A549 (cell line): ENCODE data around the gene SLC11A2. TPM values are rescaled to one million over a fixed set of nuclear protein-coding genes. Genes with fewer than 3 reads are reported as not detected.

Source experiments
- ATAC-seq, 2 experiments: fragments of 200-7000 bp in 1 of 2; fragments of >200 bp in 1 of 2; cut with Nextera tagmentation in 1 of 2; cut with Tn5 transposase in 1 of 2; 3 replicates each; pipeline versions ENCODE4 v1.8.0 to v1.9.1; 2018 to 2020; ENCODE audit warnings: mild to moderate bottlenecking in 1 of 2, moderate library complexity in 1 of 2
- CTCF ChIA-PET: fragments of 300-600 bp; sonication (Branson Sonifier 250); formaldehyde crosslinking; extraction: SDS; loops from one replicate; lab custom pipeline; 2021; ENCODE audit warnings: antibody characterized with exemption, inconsistent platforms; lab: Yijun Ruan, JAX
- POLR2A ChIA-PET: fragments of 350-600 bp; formaldehyde crosslinking; extraction: SDS; loops from one replicate; lab custom pipeline; 2021; ENCODE audit warnings: antibody characterized with exemption, inconsistent platforms; lab: Yijun Ruan, JAX
- DNase-seq, 2 experiments: peaks; one replicate each; pipeline versions ENCODE4 v3.0.0 to v3.0.0-alpha.2; 2011 to 2016; ENCODE audit warnings: low read depth in 1 of 2, low spot score in 1 of 2
- FAIRE-seq: peaks from 2 replicates; lab custom pipeline; 2011; peaks lifted over from hg19 to GRCh38; lab: Jason Lieb, UNC
- H3K27ac ChIP-seq, 2 experiments: fragments of >200 bp; sonication (Bioruptor Twin); formaldehyde crosslinking; 3 replicates each; pipeline ENCODE4 v1.5.1; 2016 to 2017
- H3K4me1 ChIP-seq: fragments of >200 bp; sonication (Bioruptor Twin); formaldehyde crosslinking; 3 replicates; pipeline ENCODE4 v1.6.1; 2016
- H3K4me2 ChIP-seq: fragments of >200 bp; sonication (Bioruptor Twin); formaldehyde crosslinking; 3 replicates; pipeline ENCODE4 v1.6.1; 2016
- H3K4me3 ChIP-seq: fragments of >200 bp; sonication (Bioruptor Twin); formaldehyde crosslinking; 3 replicates; pipeline ENCODE4 v1.5.1; 2016
- H3K9me3 ChIP-seq: fragments of >200 bp; sonication (Bioruptor Twin); formaldehyde crosslinking; 3 replicates; pipeline ENCODE4 v1.6.1; 2016
- BHLHE40 ChIP-seq: IDR thresholded peaks from 2 replicates; pipeline ENCODE4 v1.6.1; 2012; ENCODE audit warnings: low read depth, low read length, inconsistent platforms
- CBX8 ChIP-seq: fragments of 200-600 bp; sonication (generic); IDR thresholded peaks from 2 replicates; pipeline ENCODE4 v1.6.1; 2016
- CHD4 ChIP-seq: fragments of 200-600 bp; sonication (generic); IDR thresholded peaks from 2 replicates; pipeline ENCODE4 v1.6.1; 2016; ENCODE audit warnings: antibody characterized with exemption, mild to moderate bottlenecking, borderline replicate concordance
- EHMT2 ChIP-seq: fragments of 200-600 bp; sonication (generic); IDR thresholded peaks from 2 replicates; pipeline ENCODE4 v1.6.1; 2016; ENCODE audit warnings: antibody characterized with exemption, low read depth, mild to moderate bottlenecking, moderate library complexity
- FOSL2 ChIP-seq, 2 experiments: fragments of 450-650 bp in 1 of 2; fragments of >200 bp in 1 of 2; sonication (Bioruptor Twin) in 1 of 2; formaldehyde crosslinking; IDR thresholded peaks; 2 replicates each; pipeline versions ENCODE4 v1.5.0 to v1.6.1; 2016 to 2020; ENCODE audit warnings: mild to moderate bottlenecking in 1 of 2, moderate library complexity in 1 of 2
- HOXB5 ChIP-seq: fragments of 250-450 bp; sonication (Bioruptor Pico); IDR thresholded peaks from 2 replicates; pipeline ENCODE4 v1.5.0; 2020; ENCODE audit warnings: mild to moderate bottlenecking, moderate library complexity
- MAFK ChIP-seq: fragments of 450-650 bp; IDR thresholded peaks from 2 replicates; pipeline ENCODE4 v1.6.1; 2014; ENCODE audit not compliant: partially characterized antibody
- MAZ ChIP-seq: fragments of 150-350 bp; IDR thresholded peaks from 2 replicates; pipeline ENCODE4 v1.6.1; 2014; ENCODE audit warnings: antibody characterized with exemption, low read depth, low read length, borderline replicate concordance
- MYC ChIP-seq: IDR thresholded peaks from 2 replicates; pipeline ENCODE4 v1.6.1; 2012; ENCODE audit warnings: mild to moderate bottlenecking, inconsistent platforms, low read length, improper control_type of control experiment, borderline replicate concordance
- NR3C1 ChIP-seq: fragments of >200 bp; sonication (Bioruptor Twin); formaldehyde crosslinking; IDR thresholded peaks from 3 replicates; pipeline ENCODE4 v1.6.1; 2017
- RAD21 ChIP-seq, 2 experiments: fragments of >200 bp in 1 of 2; sonication (Bioruptor Twin) in 1 of 2; formaldehyde crosslinking in 1 of 2; IDR thresholded peaks in 1 of 2; conservative IDR thresholded peaks in 1 of 2; 2 replicates in 1 of 2; 3 replicates in 1 of 2; pipeline ENCODE4 v1.6.1; 2012 to 2018; ENCODE audit warnings: inconsistent platforms in 1 of 2
- RARB ChIP-seq: fragments of 250-450 bp; sonication (Bioruptor Pico); IDR thresholded peaks from 2 replicates; pipeline ENCODE4 v1.8.0; 2021; ENCODE audit warnings: mild to moderate bottlenecking, moderate library complexity
- RCOR1 ChIP-seq: fragments of 150-350 bp; IDR thresholded peaks from 2 replicates; pipeline ENCODE4 v1.6.1; 2014; ENCODE audit warnings: antibody characterized with exemption, low read length, low read depth
- TP53 ChIP-seq: fragments of 250-450 bp; sonication (Bioruptor Pico); IDR thresholded peaks from 2 replicates; pipeline ENCODE4 v1.5.0; 2021; ENCODE audit warnings: mild to moderate bottlenecking, moderate library complexity
- WGBS: methylation state at CpG from one replicate; pipeline ENCODE4 v1.1.6; 2017; ENCODE audit errors: missing lambda C conversion rate; 5-methylcytosine and 5-hydroxymethylcytosine counted together
- polyA plus RNA-seq, 4 experiments: library from polyadenylated mRNA; depleted of rRNA in 3 of 4; stranded (reverse); fragments of >200 nt; fragmentation: RNase III in 1 of 4; extraction: RNeasy Plus Mini Kit Qiagen cat#74134 plus additional on column Dnase treatment in 1 of 4; gene quantifications; 2 replicates in 3 of 4; 3 replicates in 1 of 4; pipeline ENCODE4 v1.2.3, GENCODE V29; 2011 to 2017
- TF ChIP-seq, protein P1 (sequence below): IDR thresholded peaks from 2 replicates; pipeline ENCODE4 v1.6.1; 2012
- TF ChIP-seq, protein P2 (sequence below): IDR thresholded peaks from 2 replicates; pipeline ENCODE4 v1.6.1; 2012; ENCODE audit warnings: low read depth, borderline replicate concordance
- TF ChIP-seq, protein P3 (sequence below): fragments of 450-650 bp; IDR thresholded peaks from 2 replicates; pipeline ENCODE4 v1.6.1; 2014; ENCODE audit warnings: antibody characterized with exemption
- TF ChIP-seq, protein P4 (sequence below): fragments of 250-450 bp; sonication (Bioruptor Pico); IDR thresholded peaks from 2 replicates; pipeline ENCODE4 v1.5.0; 2020; ENCODE audit warnings: low read depth, mild to moderate bottlenecking, moderate library complexity
- TF ChIP-seq, protein P5 (sequence below): fragments of >200 bp; sonication (Bioruptor Twin); formaldehyde crosslinking; IDR thresholded peaks from 3 replicates; pipeline ENCODE4 v1.6.1; 2016
- TF ChIP-seq, protein P6 (sequence below): fragments of 200-600 bp; sonication (generic); IDR thresholded peaks from 2 replicates; pipeline ENCODE4 v1.6.1; 2016; ENCODE audit warnings: antibody characterized with exemption, mild to moderate bottlenecking, moderate library complexity
- TF ChIP-seq, protein P7 (sequence below): IDR thresholded peaks from 2 replicates; pipeline ENCODE4 v1.6.1; 2012

The SLC11A2 gene
- polyA plus RNA-seq, 2 of the 4 experiments (the other 2 are of a cell fraction): 30.8 to 80.7 TPM

DNA sequence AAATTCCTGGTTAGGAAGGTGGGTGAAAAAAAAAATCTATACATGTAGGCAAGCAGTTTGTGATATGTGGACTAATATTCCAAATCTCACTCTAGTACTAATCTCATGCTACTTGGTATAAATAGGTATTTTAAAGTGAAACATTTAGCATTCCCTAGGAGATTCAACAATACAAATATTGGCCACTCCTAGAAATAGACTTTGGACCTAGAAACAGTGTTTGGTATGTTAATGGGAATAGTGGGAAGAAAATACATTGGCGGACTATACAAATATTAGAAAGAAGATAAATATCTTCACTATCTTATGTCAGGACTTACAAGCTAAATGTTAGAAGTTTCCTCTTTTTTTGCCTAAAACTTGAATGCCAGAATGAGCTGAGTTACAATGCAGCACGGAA, 45.6 kb downstream of the SLC11A2 start:
- CTCF ChIA-PET: interaction anchor here (1.2 to 1.4 kb wide), 2 partner anchors 41 to 215 kb away, joined by 3 read pairs; no protein-coding TSS in a partner anchor
- POLR2A ChIA-PET: no interaction called here
- peak in 1 of 2 experiments; percentile 44; a peak in 2 of 6 replicates for ATAC-seq

DNA sequence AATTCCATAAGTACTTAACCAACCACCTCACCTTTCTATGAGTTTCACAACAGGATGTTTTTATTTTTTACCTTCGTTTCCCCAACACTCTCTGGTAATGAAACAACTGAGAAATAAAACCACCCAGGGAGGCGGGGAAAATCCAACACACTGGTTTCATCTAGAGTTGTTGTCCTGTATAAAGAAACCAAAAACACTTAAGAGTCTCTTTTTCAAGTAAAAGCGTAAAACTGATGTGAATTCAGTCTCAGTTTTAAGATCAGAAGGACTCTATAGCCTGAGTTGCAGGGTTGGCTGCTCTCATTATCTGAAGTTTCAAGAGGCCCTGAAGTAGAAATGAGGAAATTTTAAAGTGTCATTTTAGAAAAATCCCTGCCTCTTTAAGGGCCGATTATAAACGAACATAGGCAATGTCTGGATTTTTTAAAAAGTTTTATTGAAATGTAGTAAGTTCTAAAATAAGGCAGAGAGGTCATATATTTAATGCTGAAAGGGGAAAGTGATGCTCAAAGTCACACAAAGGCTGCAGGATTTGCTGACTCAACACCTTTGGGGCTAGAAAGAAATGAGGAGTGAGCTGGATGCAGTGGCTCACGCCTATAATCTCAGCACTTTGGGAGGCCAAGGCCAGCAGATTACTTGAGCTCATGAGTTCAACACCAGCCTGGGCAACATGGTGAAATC, 46.7 kb downstream of the SLC11A2 start:
- ATAC-seq: no peak
- no peak for FAIRE-seq
- DNase-seq: no peak
- H3K4me2 ChIP-seq: no peak overlapping the region
- H3K4me1 ChIP-seq: no peaks in the 10 kb centered on the region; the same call in 2 of the 3 replicates
- ChIA-PET POLR2A (no interaction called here), CTCF (interaction anchor here (0.8 to 1.4 kb wide), 3 partner anchors 42 to 214 kb away, joined by 3 to 6 read pairs (median 4); no protein-coding TSS in a partner anchor)
- no peak overlapping the region for H3K27ac ChIP-seq
- WGBS: 68% methylated on average over 6 of the region's 6 CpGs
- no peaks in the 10 kb centered on the region for H3K9me3 ChIP-seq
- H3K4me3 ChIP-seq: no peak overlapping the region
- TF ChIP-seq, protein P1, sequence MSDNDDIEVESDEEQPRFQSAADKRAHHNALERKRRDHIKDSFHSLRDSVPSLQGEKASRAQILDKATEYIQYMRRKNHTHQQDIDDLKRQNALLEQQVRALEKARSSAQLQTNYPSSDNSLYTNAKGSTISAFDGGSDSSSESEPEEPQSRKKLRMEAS: no peak
- peak; percentile 96 for TF ChIP-seq MAFK

More for the DNA sequence above, 45.6 kb downstream of the SLC11A2 start:
- Histone ChIP-seq H3K4me3 (no peak overlapping the region), H3K27ac (no peak overlapping the region)
- 79% methylated on average over 2 of the region's 2 CpGs for WGBS
- peak in 1 of 2 experiments; percentile 18 for DNase-seq
- FAIRE-seq: no peak
- no peak for TF ChIP-seq BHLHE40
- no peak for TF ChIP-seq CHD4
- no peak for TF ChIP-seq CBX8
- no peak for TF ChIP-seq EHMT2
- TF ChIP-seq, protein P2, sequence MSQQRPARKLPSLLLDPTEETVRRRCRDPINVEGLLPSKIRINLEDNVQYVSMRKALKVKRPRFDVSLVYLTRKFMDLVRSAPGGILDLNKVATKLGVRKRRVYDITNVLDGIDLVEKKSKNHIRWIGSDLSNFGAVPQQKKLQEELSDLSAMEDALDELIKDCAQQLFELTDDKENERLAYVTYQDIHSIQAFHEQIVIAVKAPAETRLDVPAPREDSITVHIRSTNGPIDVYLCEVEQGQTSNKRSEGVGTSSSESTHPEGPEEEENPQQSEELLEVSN: no peak
- TF ChIP-seq MAZ: no peak
- TF ChIP-seq, all 56 proteins: peak for 0
- no peaks in the 10 kb centered on the region; the same call in 2 of the 3 replicates for H3K4me1 ChIP-seq
- H3K9me3 ChIP-seq: no peaks in the 10 kb centered on the region
- no peak overlapping the region for H3K4me2 ChIP-seq

DNA sequence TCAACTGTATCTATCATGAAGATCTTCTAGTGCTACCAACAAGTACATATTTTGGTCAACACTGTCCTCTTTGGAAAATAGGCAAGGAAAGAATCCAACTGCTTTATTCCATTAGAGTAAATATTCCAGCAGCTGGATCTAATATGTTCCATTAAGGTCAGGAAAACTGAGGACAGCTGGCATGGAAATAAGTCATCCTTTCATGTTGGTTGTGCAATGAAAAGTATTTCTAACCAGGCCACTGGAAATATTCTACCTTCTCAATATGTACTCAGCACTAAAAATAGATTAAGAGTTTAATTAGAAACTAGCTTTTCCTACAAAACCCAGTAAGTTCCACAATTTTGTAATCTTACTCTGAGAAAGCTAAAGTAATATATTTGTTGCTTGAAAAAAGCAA, 54.2 kb downstream of the SLC11A2 start:
- POLR2A ChIA-PET: no interaction called here
- TF ChIP-seq RAD21 (conservative IDR thresholded peaks at IDR 0.05 in 1 of 2, IDR thresholded peaks at IDR 0.05 in 1 of 2) (no peak), MYC (no peak), RARB (CRISPR knock-in tag) (no peak), CBX8 (no peak), RCOR1 (no peak), TP53 (CRISPR knock-in tag) (no peak), BHLHE40 (no peak), HOXB5 (CRISPR knock-in tag) (no peak), FOSL2 (IDR thresholded peaks at IDR 0.05) (no peak), FOSL2 (CRISPR knock-in tag; IDR thresholded peaks at IDR 0.05) (no peak), NR3C1 (no peak)
- TF ChIP-seq, protein P3, sequence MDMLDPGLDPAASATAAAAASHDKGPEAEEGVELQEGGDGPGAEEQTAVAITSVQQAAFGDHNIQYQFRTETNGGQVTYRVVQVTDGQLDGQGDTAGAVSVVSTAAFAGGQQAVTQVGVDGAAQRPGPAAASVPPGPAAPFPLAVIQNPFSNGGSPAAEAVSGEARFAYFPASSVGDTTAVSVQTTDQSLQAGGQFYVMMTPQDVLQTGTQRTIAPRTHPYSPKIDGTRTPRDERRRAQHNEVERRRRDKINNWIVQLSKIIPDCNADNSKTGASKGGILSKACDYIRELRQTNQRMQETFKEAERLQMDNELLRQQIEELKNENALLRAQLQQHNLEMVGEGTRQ: no peak
- TF ChIP-seq, protein P2: no peak
- TF ChIP-seq, protein P4, sequence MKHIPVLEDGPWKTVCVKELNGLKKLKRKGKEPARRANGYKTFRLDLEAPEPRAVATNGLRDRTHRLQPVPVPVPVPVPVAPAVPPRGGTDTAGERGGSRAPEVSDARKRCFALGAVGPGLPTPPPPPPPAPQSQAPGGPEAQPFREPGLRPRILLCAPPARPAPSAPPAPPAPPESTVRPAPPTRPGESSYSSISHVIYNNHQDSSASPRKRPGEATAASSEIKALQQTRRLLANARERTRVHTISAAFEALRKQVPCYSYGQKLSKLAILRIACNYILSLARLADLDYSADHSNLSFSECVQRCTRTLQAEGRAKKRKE (CRISPR knock-in tag): no peak
- TF ChIP-seq, protein P5, sequence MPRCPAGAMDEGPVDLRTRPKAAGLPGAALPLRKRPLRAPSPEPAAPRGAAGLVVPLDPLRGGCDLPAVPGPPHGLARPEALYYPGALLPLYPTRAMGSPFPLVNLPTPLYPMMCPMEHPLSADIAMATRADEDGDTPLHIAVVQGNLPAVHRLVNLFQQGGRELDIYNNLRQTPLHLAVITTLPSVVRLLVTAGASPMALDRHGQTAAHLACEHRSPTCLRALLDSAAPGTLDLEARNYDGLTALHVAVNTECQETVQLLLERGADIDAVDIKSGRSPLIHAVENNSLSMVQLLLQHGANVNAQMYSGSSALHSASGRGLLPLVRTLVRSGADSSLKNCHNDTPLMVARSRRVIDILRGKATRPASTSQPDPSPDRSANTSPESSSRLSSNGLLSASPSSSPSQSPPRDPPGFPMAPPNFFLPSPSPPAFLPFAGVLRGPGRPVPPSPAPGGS: no peak
- TF ChIP-seq, protein P6, sequence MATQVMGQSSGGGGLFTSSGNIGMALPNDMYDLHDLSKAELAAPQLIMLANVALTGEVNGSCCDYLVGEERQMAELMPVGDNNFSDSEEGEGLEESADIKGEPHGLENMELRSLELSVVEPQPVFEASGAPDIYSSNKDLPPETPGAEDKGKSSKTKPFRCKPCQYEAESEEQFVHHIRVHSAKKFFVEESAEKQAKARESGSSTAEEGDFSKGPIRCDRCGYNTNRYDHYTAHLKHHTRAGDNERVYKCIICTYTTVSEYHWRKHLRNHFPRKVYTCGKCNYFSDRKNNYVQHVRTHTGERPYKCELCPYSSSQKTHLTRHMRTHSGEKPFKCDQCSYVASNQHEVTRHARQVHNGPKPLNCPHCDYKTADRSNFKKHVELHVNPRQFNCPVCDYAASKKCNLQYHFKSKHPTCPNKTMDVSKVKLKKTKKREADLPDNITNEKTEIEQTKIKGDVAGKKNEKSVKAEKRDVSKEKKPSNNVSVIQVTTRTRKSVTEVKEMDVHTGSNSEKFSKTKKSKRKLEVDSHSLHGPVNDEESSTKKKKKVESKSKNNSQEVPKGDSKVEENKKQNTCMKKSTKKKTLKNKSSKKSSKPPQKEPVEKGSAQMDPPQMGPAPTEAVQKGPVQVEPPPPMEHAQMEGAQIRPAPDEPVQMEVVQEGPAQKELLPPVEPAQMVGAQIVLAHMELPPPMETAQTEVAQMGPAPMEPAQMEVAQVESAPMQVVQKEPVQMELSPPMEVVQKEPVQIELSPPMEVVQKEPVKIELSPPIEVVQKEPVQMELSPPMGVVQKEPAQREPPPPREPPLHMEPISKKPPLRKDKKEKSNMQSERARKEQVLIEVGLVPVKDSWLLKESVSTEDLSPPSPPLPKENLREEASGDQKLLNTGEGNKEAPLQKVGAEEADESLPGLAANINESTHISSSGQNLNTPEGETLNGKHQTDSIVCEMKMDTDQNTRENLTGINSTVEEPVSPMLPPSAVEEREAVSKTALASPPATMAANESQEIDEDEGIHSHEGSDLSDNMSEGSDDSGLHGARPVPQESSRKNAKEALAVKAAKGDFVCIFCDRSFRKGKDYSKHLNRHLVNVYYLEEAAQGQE: no peak
- TF ChIP-seq, protein P7, sequence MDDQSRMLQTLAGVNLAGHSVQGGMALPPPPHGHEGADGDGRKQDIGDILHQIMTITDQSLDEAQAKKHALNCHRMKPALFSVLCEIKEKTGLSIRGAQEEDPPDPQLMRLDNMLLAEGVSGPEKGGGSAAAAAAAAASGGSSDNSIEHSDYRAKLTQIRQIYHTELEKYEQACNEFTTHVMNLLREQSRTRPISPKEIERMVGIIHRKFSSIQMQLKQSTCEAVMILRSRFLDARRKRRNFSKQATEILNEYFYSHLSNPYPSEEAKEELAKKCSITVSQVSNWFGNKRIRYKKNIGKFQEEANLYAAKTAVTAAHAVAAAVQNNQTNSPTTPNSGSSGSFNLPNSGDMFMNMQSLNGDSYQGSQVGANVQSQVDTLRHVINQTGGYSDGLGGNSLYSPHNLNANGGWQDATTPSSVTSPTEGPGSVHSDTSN: no peak
- H3K27ac ChIP-seq: no peak overlapping the region
- CTCF ChIA-PET: no interaction called here
- no peak overlapping the region for H3K4me3 ChIP-seq
- DNase-seq (no peak), ATAC-seq (no peak), FAIRE-seq (no peak)
- no peak overlapping the region for H3K4me2 ChIP-seq
- H3K4me1 ChIP-seq: no peaks in the 10 kb centered on the region
- no peaks in the 10 kb centered on the region for H3K9me3 ChIP-seq
